Astrocyte of the spinal cord (primary cell): Measurements from ENCODE around the gene MLIP.
"Not testable (repeated sequence)": the region's sequence is repeated elsewhere in the genome, so short reads cannot be mapped to it uniquely, and the experiment has no call there.

Experiments
- DNase-seq: peaks from one replicate; pipeline ENCODE4 v3.0.0; 2011; ENCODE audit warnings: low read depth, low spot score
- H3K4me3 ChIP-seq: 2 replicates; pipeline ENCODE4 v1.5.1; 2011; ENCODE audit warnings: low read depth, mild to moderate bottlenecking, low read length, moderate library complexity
- in situ Hi-C: cut with HindIII; loops from 2 replicates; pipeline ENCODE4 v1.10.0; 2017; ENCODE audit warnings: low sequenced_read_pairs
- TF ChIP-seq, protein P1 (sequence below): IDR thresholded peaks from 2 replicates; pipeline ENCODE4 v1.5.1; 2012; ENCODE audit warnings: low read depth, mild to moderate bottlenecking, low read length, inconsistent platforms

MLIP gene

DNA sequence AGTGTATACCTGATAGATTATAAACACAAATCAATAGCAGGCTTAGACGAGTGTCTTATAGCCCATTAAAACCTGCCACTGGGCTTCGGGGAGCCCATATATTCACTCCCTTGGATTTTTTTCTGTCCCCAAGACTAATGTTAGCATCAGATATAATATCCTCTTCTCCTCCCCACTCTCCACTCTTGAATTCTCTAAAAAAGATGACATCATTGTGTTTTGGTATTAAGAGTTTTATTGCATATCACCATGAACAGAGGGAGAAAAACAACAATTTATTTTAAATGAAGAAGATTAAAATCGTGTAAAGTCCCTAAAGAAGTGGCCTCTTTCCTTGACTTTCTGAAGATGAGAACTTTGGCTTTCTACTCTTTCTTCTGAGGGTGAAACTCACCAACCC, 84.4 kb downstream of the MLIP start:
- no peak for DNase-seq
- no peak overlapping the region for H3K4me3 ChIP-seq
- TF ChIP-seq, protein P1, sequence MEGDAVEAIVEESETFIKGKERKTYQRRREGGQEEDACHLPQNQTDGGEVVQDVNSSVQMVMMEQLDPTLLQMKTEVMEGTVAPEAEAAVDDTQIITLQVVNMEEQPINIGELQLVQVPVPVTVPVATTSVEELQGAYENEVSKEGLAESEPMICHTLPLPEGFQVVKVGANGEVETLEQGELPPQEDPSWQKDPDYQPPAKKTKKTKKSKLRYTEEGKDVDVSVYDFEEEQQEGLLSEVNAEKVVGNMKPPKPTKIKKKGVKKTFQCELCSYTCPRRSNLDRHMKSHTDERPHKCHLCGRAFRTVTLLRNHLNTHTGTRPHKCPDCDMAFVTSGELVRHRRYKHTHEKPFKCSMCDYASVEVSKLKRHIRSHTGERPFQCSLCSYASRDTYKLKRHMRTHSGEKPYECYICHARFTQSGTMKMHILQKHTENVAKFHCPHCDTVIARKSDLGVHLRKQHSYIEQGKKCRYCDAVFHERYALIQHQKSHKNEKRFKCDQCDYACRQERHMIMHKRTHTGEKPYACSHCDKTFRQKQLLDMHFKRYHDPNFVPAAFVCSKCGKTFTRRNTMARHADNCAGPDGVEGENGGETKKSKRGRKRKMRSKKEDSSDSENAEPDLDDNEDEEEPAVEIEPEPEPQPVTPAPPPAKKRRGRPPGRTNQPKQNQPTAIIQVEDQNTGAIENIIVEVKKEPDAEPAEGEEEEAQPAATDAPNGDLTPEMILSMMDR: no peak
- in situ Hi-C loops: no loop called here

DNA sequence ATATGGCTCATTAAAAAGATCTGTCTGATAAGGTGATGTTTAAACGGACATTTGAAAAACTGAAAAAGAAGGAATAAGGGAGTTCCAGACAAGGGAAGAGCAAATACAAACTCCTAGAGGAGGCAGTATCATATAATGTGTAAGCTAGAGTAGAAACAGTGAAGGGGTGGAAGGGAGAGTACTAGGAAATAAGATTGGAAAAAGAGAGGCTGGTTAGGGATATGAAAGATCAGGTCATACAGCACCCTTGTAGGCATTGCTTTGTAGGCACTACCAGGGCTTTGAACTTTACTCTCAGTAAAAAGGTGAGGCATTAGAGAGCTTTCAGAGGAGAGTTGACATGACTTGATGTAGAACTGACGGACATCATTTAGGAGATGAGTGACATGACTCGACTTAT, 85.7 kb downstream of the MLIP start:
- TF ChIP-seq, protein P1: no peak
- in situ Hi-C loops: no loop called here
- H3K4me3 ChIP-seq: no peak overlapping the region
- no peak for DNase-seq

DNA sequence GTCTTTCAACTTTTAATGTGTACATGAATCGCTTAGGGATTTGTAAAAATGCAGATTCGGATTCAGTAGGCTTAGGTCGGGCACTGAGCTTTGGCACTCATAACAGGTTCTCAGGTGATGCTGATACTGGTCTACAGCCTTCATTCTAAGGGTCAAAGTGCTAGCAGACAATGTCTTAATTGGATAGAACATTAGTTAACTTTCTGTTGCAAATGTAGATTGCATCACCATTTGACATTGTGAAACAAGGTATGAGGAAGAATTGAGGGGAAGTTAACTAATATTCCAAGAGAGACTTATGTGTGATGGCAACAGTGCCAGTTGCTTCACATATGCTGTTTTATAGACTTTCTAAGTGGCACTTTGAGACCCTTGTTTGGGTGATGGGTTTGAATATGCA, 86.9 kb downstream of the MLIP start:
- no peak overlapping the region for H3K4me3 ChIP-seq
- DNase-seq: no peak
- TF ChIP-seq, protein P1: no peak
- in situ Hi-C loops: no loop called here

DNA sequence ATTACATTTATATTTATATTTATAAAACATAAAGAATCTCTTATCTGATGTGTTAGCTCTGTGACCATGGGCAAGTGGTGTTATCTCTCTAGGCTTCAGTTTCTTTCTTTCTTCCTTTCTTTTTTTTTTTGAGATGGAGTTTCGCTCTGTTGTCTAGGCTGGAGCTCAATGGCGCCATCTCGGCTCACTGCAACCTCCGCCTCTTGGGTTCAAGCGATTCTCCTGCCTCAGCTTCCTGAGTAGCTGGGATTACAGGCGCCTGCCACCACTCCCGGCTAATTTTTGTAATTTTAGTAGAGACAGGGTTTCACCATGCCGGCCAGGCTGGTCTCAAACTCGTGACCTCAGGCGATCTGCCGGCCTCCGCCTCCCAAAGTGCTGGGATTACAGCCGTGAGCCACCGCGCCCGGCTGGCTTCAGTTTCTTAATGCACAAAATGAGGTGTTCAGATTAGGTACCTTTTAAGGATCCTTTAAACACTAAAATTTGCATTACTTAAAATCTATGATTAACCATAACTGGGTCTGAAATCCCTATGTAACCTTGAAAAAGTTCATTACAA, 92.3 kb downstream of the MLIP start:
- H3K4me3 ChIP-seq, DNase-seq, in situ Hi-C loops: not testable (repeated sequence)

DNA sequence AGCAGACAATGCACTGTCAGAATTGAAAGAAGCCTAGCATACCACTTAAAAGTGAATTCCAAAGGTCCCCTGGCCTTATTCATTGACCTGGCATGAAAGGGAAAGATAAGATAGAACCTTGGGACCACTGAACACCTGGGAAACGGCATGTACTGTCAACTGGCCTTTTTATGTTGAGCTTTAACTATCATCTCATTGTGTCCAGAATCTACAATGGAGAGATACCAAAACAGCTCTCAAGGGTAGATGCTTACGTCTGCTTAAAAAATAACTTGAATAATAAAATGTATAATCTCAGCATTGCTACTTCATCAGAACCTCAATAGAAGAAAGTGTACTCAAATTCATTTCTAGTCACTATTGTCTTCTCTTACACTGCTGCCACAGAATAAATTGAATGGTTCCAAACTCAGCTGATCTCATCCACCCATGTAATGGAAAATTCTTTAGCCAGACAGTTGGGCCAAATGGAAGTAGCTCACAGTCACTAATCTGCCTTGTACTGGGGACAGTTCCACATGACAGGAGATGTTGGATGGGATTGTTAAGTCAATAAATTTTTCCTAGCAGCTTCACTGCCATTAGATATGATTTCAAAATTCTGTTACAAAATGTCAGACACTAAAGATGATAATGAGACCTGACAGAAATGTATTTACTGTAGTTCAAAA, 93.8 kb downstream of the MLIP start:
- H3K4me3 ChIP-seq: no peak overlapping the region
- TF ChIP-seq, protein P1: no peak
- DNase-seq: no peak
- in situ Hi-C loops: no loop called here

DNA sequence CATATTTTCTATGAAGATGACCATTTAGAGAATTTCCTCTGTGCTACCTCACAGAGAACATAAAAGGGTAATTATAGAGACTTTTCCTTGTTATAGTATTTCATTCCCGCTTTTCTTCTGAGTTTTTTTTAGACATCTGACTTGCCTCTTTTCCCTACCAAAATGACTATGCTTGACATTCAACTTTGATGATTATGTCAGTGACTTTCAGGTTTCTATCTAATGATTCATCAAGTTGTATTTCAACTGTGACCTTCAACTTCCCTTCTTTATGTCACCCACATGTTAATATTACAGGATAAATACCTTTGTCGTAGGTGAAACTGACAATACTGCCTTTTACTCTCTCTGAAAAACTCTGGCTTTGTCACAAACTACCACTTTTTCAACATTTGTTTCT, 95.3 kb downstream of the MLIP start:
- TF ChIP-seq, protein P1: no peak
- DNase-seq: no peak
- no peak overlapping the region for H3K4me3 ChIP-seq
- in situ Hi-C loops: no loop called here

DNA sequence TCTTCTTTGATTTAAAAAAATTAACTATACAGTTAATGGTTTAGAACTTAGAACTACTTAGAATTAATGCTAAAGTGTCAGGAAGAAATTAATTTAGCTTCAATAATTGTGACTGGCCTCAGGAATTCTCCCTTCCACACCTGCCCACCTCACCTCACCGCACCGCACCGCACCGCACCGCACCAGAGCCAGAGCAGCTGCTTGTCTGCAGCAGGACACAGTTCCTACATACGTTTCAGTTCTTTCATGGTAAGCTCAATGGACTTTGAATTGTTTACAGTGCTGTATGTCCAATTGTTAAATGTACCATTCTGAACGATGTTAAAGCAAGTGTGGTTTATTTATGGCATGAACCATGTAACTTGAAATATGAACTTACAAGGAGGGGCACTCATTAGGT, 98.7 kb downstream of the MLIP start:
- DNase-seq, H3K4me3 ChIP-seq, in situ Hi-C loops: not testable (repeated sequence)
